Activated T-cell treated with anti-CD3 and anti-CD28 coated beads, Interleukin-2, amount 50 U/mL, for 1 hour (primary cell): ENCODE measurements around the gene GRAPL.
"Not testable (repeated sequence)": the region's sequence is repeated elsewhere in the genome, so short reads cannot be mapped to it uniquely, and the experiment has no call there.

Experiments
- DNase-seq: peaks from one replicate; pipeline ENCODE4 v3.0.0-alpha.2; 2020

The GRAPL gene

GRCh38 chr17:19189781-19190405 lies 62.5 kb downstream of the GRAPL start:
- not testable (repeated sequence) for DNase-seq

GRCh38 chr17:19196382-19197204 lies 69.2 kb downstream of the GRAPL start:
- DNase-seq: not testable (repeated sequence)

- not testable (repeated sequence) for DNase-seq
Observed at GRCh38 chr17:19202448-19202847, 75.1 kb downstream of the GRAPL start.

- DNase-seq: not testable (repeated sequence)
Observed at GRCh38 chr17:19203429-19203828, 76.0 kb downstream of the GRAPL start.
